Effector memory CD4-positive, alpha-beta T cell (primary cell): ENCODE data around the gene TERB2.
"Not testable (repeated sequence)": the region's sequence is repeated elsewhere in the genome, so short reads cannot be mapped to it uniquely, and the experiment has no call there.

Source experiments
- DNase-seq, 3 donors: peaks; one replicate each; pipeline ENCODE4 v3.0.0-alpha.2; 2020
- H3K27ac ChIP-seq: 2 replicates; pipeline ENCODE4 v1.7.0; 2013; ENCODE audit warnings: mild to moderate bottlenecking, low read length, moderate library complexity; ENCODE audit not compliant: insufficient read depth, poor library complexity, severe bottlenecking
- H3K27me3 ChIP-seq: replicated peaks from 2 replicates; pipeline ENCODE4 v1.7.0; 2013; ENCODE audit warnings: mild to moderate bottlenecking, low read length; ENCODE audit not compliant: insufficient read depth, control insufficient read depth, poor library complexity, severe bottlenecking
- H3K36me3 ChIP-seq: 2 replicates; pipeline ENCODE4 v1.7.0; 2013; ENCODE audit warnings: mild to moderate bottlenecking, low read length, moderate library complexity; ENCODE audit not compliant: control insufficient read depth, insufficient read depth
- H3K4me1 ChIP-seq: 2 replicates; pipeline ENCODE4 v1.7.0; 2013; ENCODE audit warnings: low read length, mild to moderate bottlenecking; ENCODE audit not compliant: control insufficient read depth, insufficient read depth, poor library complexity, severe bottlenecking
- H3K4me3 ChIP-seq: 2 replicates; pipeline ENCODE4 v1.7.0; 2013; ENCODE audit warnings: low read length, low read depth, mild to moderate bottlenecking; ENCODE audit not compliant: insufficient read depth, poor library complexity, severe bottlenecking
- H3K9me3 ChIP-seq: 2 replicates; pipeline ENCODE4 v1.7.0; 2013; ENCODE audit warnings: mild to moderate bottlenecking, low read length, moderate library complexity; ENCODE audit not compliant: control insufficient read depth

The TERB2 gene

GRCh38 chr15:45023659-45024225 is 67.3 kb downstream of the TERB2 start:
- Histone ChIP-seq H3K27ac (no peak overlapping the region), H3K9me3 (no peaks in the 10 kb centered on the region)

GRCh38 chr15:45024649-45025048 is 68.2 kb downstream of the TERB2 start:
- not testable (repeated sequence) for H3K27me3 ChIP-seq, DNase-seq, H3K9me3 ChIP-seq, H3K4me3 ChIP-seq, H3K36me3 ChIP-seq, H3K27ac ChIP-seq
- peaks cover 11% of the 10 kb centered on the region for H3K4me1 ChIP-seq

More at GRCh38 chr15:45023659-45024225, 67.3 kb downstream of the TERB2 start:
- Histone ChIP-seq H3K36me3 (no peaks in the 10 kb centered on the region), H3K4me1 (peaks cover 11% of the 10 kb centered on the region), H3K4me3 (peak overlapping the region; percentile 81), H3K27me3 (no peaks in the 10 kb centered on the region)
- DNase-seq = no peak

GRCh38 chr15:45025627-45026026 is 69.1 kb downstream of the TERB2 start:
- not testable (repeated sequence) for H3K27me3 ChIP-seq, H3K27ac ChIP-seq, DNase-seq, H3K9me3 ChIP-seq, H3K4me3 ChIP-seq, H3K36me3 ChIP-seq
- H3K4me1 ChIP-seq = peaks cover 11% of the 10 kb centered on the region

GRCh38 chr15:45026651-45027190 is 70.2 kb downstream of the TERB2 start:
- H3K27me3 ChIP-seq = no peaks in the 10 kb centered on the region
- H3K36me3 ChIP-seq = no peaks in the 10 kb centered on the region
- no peaks in the 10 kb centered on the region for H3K9me3 ChIP-seq
- H3K4me1 ChIP-seq = peaks cover 11% of the 10 kb centered on the region
- no peak overlapping the region for H3K4me3 ChIP-seq
- no peak for DNase-seq
- no peak overlapping the region for H3K27ac ChIP-seq

GRCh38 chr15:45027220-45027619 is 70.7 kb downstream of the TERB2 start:
- Histone ChIP-seq H3K4me3 (no peak overlapping the region), H3K9me3 (no peaks in the 10 kb centered on the region), H3K27ac (no peak overlapping the region), H3K27me3 (no peaks in the 10 kb centered on the region), H3K4me1 (peaks cover 10% of the 10 kb centered on the region), H3K36me3 (no peaks in the 10 kb centered on the region)
- no peak for DNase-seq
